GM21515 (cell line): ENCODE data around the gene MOBP.

Experiments used
- ATAC-seq: cut with Tn5 transposase; IDR thresholded peaks from one replicate; pipeline ENCODE4 v1.9.1; 2021; ENCODE audit not compliant: unreplicated experiment

The MOBP gene

GRCh38 chr3:39491733-39492350, 24.4 kb downstream of the MOBP start:
- no peak for ATAC-seq

- no peak for ATAC-seq
Observed at GRCh38 chr3:39494781-39495180, 27.3 kb downstream of the MOBP start.

- no peak for ATAC-seq
Observed at GRCh38 chr3:39497753-39498152, 30.3 kb downstream of the MOBP start.

- ATAC-seq: no peak
Observed at GRCh38 chr3:39499651-39500273, 32.3 kb downstream of the MOBP start.

- ATAC-seq: no peak
Observed at GRCh38 chr3:39501059-39501458, 33.6 kb downstream of the MOBP start.

GRCh38 chr3:39501968-39502837, 34.7 kb downstream of the MOBP start:
- ATAC-seq: no peak

- no peak for ATAC-seq
Observed at GRCh38 chr3:39502838-39503145, 35.3 kb downstream of the MOBP start.

GRCh38 chr3:39505866-39506742, 38.6 kb downstream of the MOBP start:
- no peak for ATAC-seq

GRCh38 chr3:39506863-39507262, 39.4 kb downstream of the MOBP start:
- no peak for ATAC-seq

GRCh38 chr3:39513791-39514369, 46.4 kb downstream of the MOBP start:
- ATAC-seq: no peak

GRCh38 chr3:39515681-39516441, 48.4 kb downstream of the MOBP start:
- ATAC-seq: no peak

- ATAC-seq: no peak
Observed at GRCh38 chr3:39519103-39519502, 51.6 kb downstream of the MOBP start.

- no peak for ATAC-seq
Observed at GRCh38 chr3:39519554-39520288, 52.2 kb downstream of the MOBP start.

- no peak for ATAC-seq
Observed at GRCh38 chr3:39521456-39521855, 54.0 kb downstream of the MOBP start.

GRCh38 chr3:39524107-39524506, 56.6 kb downstream of the MOBP start:
- no peak for ATAC-seq

GRCh38 chr3:39528844-39529243, 61.4 kb downstream of the MOBP start:
- no peak for ATAC-seq

GRCh38 chr3:39529577-39529976, 62.1 kb downstream of the MOBP start:
- no peak for ATAC-seq

- no peak for ATAC-seq
Observed at GRCh38 chr3:39531066-39531465, 63.6 kb downstream of the MOBP start.

- no peak for ATAC-seq
Observed at GRCh38 chr3:39531665-39532064, 64.2 kb downstream of the MOBP start.
